ENCODE measurements around the gene NAA20. TPM values are rescaled to one million over a fixed set of nuclear protein-coding genes. Genes with fewer than 3 reads are reported as not detected.

Gene NAA20
- total RNA-seq, 2 donors from 2014 or later = 33.9 to 48.5 TPM

DNA sequence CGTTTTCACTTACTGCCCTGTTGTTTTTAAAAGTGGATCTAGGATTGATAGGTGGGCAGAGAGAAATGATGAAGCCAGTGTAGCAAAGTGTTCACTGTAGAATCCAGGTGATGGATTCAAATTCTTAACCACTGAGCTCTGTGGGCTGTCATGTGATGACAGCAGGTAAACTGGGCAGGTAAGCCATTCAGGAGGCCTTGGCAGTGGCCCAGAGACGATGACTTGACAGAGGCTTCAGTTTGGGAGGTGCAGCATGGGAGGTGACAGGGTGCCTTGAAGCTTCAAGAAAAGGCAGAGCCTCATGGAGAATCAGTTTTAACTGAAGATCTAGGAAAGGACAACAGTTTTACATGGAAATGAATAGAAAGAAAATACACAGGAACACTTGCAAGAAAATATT lies 2.0 kb downstream of the NAA20 start:
- intact Hi-C loops (cut with DNase I) = no loop called here
- TF ChIP-seq, protein P1, sequence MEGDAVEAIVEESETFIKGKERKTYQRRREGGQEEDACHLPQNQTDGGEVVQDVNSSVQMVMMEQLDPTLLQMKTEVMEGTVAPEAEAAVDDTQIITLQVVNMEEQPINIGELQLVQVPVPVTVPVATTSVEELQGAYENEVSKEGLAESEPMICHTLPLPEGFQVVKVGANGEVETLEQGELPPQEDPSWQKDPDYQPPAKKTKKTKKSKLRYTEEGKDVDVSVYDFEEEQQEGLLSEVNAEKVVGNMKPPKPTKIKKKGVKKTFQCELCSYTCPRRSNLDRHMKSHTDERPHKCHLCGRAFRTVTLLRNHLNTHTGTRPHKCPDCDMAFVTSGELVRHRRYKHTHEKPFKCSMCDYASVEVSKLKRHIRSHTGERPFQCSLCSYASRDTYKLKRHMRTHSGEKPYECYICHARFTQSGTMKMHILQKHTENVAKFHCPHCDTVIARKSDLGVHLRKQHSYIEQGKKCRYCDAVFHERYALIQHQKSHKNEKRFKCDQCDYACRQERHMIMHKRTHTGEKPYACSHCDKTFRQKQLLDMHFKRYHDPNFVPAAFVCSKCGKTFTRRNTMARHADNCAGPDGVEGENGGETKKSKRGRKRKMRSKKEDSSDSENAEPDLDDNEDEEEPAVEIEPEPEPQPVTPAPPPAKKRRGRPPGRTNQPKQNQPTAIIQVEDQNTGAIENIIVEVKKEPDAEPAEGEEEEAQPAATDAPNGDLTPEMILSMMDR (IDR thresholded peaks at IDR 0.05) = no peak
- TF ChIP-seq POLR2A (IDR thresholded peaks at IDR 0.05) = no peak
- TF ChIP-seq POLR2AphosphoS5 (IDR thresholded peaks at IDR 0.05) = no peak
- Histone ChIP-seq H3K9me3 (no peaks in the 10 kb centered on the region), H3K4me1 (replicated peaks) (peaks cover 10% of the 10 kb centered on the region), H3K27me3 (replicated peaks; ENCODE audit: insufficient read depth) (no peaks in the 10 kb centered on the region), H3K4me3 (no peak overlapping the region), H3K27ac (no peak overlapping the region), H3K36me3 (no peaks in the 10 kb centered on the region)
- WGBS = 58% methylated on average over 2 of the region's 2 CpGs
- DNase-seq (ENCODE audit: low spot score) = no peak

DNA sequence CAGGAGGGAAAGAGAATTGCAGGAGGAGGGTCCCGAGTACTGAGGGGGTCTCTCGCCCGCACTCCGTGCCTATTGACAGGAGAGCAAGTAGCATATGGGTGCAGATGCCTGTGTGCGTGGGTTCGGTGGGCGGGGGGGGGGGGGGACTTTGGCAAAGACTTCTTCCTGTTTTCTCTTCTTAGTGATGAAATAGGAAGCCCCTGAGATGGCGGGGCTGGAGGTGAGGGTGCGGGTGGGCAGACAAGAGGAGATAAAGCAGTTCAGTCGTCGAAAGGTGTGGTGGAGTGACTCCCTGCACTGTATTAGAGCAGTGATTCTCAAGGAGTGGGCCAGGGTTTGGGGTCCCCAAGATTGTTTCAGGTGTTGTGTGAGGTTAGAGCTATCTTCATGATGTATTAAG lies 3.7 kb downstream of the NAA20 start:
- Histone ChIP-seq H3K36me3 (no peaks in the 10 kb centered on the region), H3K4me1 (replicated peaks) (peaks cover 13% of the 10 kb centered on the region), H3K27ac (no peak overlapping the region), H3K27me3 (replicated peaks; ENCODE audit: insufficient read depth) (no peaks in the 10 kb centered on the region), H3K4me3 (no peak overlapping the region), H3K9me3 (no peaks in the 10 kb centered on the region)
- WGBS = 89% methylated on average over 11 of the region's 11 CpGs
- TF ChIP-seq, protein P1 (IDR thresholded peaks at IDR 0.05) = no peak
- TF ChIP-seq POLR2A (IDR thresholded peaks at IDR 0.05) (no peak), POLR2AphosphoS5 (IDR thresholded peaks at IDR 0.05) (no peak)
- no peak for DNase-seq (ENCODE audit: low spot score)
- intact Hi-C loops (cut with DNase I) = no loop called here

DNA sequence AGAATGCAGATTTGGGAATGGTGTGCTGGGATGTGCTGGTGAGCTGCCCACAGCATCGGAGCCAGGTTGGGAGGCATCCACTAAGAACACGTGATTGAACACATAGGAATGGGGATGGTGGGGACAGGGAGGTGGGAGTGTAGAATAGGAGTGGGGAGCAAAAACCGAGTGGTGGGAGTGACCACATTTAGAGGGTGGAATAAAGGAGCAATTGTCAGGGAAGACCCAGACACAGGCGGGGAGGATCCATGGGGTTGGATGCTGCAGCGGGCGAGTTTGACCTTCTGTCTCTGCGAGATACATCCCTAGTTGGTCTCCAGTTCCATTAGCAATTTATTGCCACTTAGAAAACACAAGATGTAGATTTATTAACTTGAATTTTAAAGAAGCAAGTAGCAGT lies 4.7 kb downstream of the NAA20 start:
- no peak for DNase-seq (ENCODE audit: low spot score)
- no peak for TF ChIP-seq POLR2A (IDR thresholded peaks at IDR 0.05)
- no peak for TF ChIP-seq POLR2AphosphoS5 (IDR thresholded peaks at IDR 0.05)
- TF ChIP-seq, protein P1 (IDR thresholded peaks at IDR 0.05) = no peak
- Histone ChIP-seq H3K27me3 (replicated peaks; ENCODE audit: insufficient read depth) (no peaks in the 10 kb centered on the region), H3K4me3 (no peak overlapping the region), H3K27ac (no peak overlapping the region), H3K9me3 (no peaks in the 10 kb centered on the region), H3K36me3 (no peaks in the 10 kb centered on the region), H3K4me1 (replicated peaks) (peaks cover 13% of the 10 kb centered on the region)
- WGBS = 77% methylated on average over 7 of the region's 7 CpGs
- intact Hi-C loops (cut with DNase I) = no loop called here

DNA sequence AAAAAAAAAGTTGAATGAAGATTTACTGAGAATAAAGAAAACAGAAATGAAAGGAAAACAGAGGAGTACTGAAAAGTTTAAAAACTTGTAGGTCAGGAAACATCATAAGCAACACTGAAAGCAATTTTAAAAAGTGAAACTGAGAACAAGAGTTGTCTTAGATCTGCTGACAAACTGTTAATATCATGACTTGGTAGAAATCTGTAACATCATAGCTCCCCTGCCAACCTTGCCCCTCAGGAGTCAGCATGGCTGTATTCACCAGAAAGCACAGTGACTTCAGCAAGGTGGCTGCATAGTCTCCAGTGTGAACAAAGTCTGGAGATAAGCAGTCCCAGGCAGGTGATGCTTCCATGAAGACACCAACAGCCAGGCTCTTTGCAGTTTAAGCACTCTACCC lies 5.3 kb downstream of the NAA20 start:
- H3K27ac ChIP-seq = no peak overlapping the region

DNA sequence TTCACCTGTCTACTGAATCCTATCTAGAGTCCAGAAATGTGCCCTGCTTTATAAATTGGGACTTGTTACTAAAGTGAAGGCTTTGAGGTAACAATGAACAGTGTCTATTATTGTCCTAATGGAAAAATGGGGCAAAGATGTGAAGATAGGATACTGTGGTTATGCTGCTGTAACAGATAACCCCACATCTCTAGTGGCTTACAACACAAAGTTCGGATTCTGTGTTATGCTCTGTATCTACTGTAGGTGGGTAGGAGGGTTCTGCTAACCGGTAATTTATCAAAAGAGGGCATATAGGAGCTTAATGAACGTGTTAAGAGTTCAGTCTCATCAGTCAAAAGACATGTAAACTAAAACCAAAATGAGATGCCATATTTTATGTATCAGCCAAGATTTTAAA lies 6.2 kb downstream of the NAA20 start:
- Histone ChIP-seq H3K36me3 (no peaks in the 10 kb centered on the region), H3K27ac (no peak overlapping the region), H3K4me1 (replicated peaks) (peaks cover 8% of the 10 kb centered on the region), H3K9me3 (no peaks in the 10 kb centered on the region), H3K4me3 (no peak overlapping the region), H3K27me3 (replicated peaks; ENCODE audit: insufficient read depth) (no peaks in the 10 kb centered on the region)
- no peak for DNase-seq (ENCODE audit: low spot score)
- 88% methylated on average over 3 of the region's 3 CpGs for WGBS
- TF ChIP-seq POLR2AphosphoS5 (IDR thresholded peaks at IDR 0.05) (no peak), POLR2A (IDR thresholded peaks at IDR 0.05) (no peak)
- TF ChIP-seq, protein P1 (IDR thresholded peaks at IDR 0.05) = no peak
- intact Hi-C loops (cut with DNase I) = no loop called here

More for the DNA sequence above, 5.3 kb downstream of the NAA20 start:
- peaks cover 13% of the 10 kb centered on the region for H3K4me1 ChIP-seq (replicated peaks)
- no peaks in the 10 kb centered on the region for H3K27me3 ChIP-seq (replicated peaks; ENCODE audit: insufficient read depth)
- TF ChIP-seq POLR2AphosphoS5 (IDR thresholded peaks at IDR 0.05) = no peak
- DNase-seq (ENCODE audit: low spot score) = no peak
- intact Hi-C loops (cut with DNase I) = no loop called here
- no peaks in the 10 kb centered on the region for H3K9me3 ChIP-seq
- no peaks in the 10 kb centered on the region for H3K36me3 ChIP-seq
- no peak overlapping the region for H3K4me3 ChIP-seq

Measured in prostate gland (tissue), 2 donors.